ENCODE measurements around the gene HAS3.

GRCh38 chr16:69056421-69056820 lies 49.0 kb upstream of the HAS3 start:
- TF ChIP-seq CTCF (IDR thresholded peaks at IDR 0.05; ENCODE audit: low read length) (no peak), EZH2 (optimal IDR thresholded peaks at IDR 0.05; ENCODE audit: low read depth, low read length) (no peak), EZH2phosphoT487 (IDR thresholded peaks at IDR 0.05; ENCODE audit: low read length) (no peak)

Data from MM.1S (cell line).